ENCODE measurements around the gene METTL27.
A peak's percentile ranks its signal among the peaks of the same experiment; 100 is the strongest.
"Not testable (repeated sequence)": the region's sequence is repeated elsewhere in the genome, so short reads cannot be mapped to it uniquely, and the experiment has no call there.

The METTL27 gene

GRCh38 chr7:73869011-73869798 is 26.9 kb upstream of the METTL27 start:
- no peak for DNase-seq

DNA sequence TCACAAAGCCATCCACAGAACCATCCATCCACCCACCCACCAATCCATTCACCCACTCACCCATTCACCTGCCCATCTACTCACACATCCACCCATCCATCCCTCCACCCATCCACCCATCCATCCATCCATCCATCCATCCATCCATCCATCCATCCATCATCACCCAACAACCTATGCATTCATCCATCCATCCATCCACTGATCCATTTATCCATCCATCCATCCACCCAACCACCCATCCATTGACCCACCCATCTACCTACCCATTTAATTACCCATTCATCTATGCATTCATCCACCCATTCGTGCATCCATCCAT is 24.1 kb upstream of the METTL27 start:
- DNase-seq, result no peak

DNA sequence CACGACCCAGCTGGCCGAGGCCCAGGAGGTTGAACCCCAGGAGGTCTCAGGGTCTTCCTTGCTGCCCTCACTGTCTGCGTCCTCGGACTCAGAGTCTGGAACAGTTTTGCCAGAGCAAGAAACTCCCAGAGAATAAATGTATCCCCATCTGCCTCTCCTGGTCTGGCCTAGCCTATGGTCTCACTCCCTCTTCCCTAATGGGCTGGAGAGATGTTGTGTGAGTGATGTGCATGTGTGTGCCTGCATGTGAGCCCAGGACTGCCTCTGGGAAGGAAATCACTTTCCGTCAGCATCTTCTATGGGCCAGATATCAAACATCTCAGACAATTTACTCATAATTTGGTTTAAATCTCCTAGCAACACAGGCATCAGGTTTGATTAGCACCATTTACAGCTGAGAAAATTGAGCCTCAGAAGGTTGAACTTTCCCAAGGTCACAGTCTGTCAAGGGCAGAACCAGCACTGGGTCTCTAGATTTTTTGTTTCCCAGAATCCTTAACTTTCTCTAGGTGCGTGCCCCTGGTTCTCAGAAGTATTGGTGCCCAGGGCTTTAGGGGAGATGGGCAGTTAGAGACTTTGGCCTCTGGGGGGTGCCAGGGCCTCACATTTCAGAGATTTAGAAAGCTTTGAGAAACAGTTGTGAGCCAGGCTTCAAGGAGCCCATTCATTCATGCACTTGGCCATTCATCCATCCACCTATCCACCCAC is 23.6 kb upstream of the METTL27 start:
- no peak for DNase-seq

GRCh38 chr7:73864981-73865711 is 22.8 kb upstream of the METTL27 start:
- DNase-seq, result no peak

DNA sequence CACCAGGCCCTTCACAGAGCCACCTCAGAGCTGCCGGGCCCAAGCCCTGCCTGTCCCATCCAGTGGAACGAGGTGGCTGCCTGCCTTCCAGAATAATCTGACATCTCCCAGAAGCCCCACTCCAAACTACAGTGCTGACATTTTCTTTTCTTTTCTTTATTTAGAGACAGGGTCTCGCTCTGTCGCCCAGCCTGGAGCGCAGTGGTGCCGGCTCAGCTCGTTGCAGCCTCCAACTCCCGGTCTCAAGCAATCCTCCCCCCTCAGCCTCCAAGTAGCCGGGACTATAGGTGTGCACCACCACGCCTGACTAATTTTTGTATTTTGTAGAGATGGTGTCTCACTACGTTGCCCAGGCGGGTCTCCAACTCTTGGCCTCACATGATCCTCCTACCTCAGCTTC is 19.0 kb upstream of the METTL27 start:
- DNase-seq, result no peak

GRCh38 chr7:73860859-73861258 is 18.5 kb upstream of the METTL27 start, which contains the start of gene TMEM270:
Gene TMEM270, plus strand, starts transcription at chr7:73861159. Its CDS starts 36 bp downstream, at chr7:73861195.
- no peak for DNase-seq

DNA sequence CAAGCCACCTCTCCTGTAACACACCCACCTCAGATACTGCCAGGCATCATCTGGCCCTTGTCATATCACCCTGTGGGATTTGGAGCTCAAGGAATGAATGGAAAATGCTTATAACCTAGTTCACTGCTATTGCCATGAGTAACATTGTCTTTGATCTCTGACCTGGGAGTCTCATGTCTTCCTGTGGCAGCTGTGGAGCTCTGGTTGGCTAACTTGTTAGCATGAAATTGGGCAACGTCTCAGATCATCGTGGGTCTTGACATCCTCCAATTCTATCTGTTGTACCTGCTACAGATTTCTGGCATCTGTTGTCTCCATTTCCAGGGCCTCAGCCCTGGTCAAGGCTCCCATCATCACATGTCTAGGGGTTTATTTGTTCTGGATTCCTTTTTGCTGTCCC is 16.5 kb upstream of the METTL27 start:
- no peak for DNase-seq

GRCh38 chr7:73856941-73857340 is 14.6 kb upstream of the METTL27 start:
- DNase-seq, result no peak

GRCh38 chr7:73852500-73852899 is 10.2 kb upstream of the METTL27 start:
- DNase-seq, result no peak

- DNase-seq, result peak; percentile 12
Measured at GRCh38 chr7:73851410-73852338, 9.4 kb upstream of the METTL27 start.

DNA sequence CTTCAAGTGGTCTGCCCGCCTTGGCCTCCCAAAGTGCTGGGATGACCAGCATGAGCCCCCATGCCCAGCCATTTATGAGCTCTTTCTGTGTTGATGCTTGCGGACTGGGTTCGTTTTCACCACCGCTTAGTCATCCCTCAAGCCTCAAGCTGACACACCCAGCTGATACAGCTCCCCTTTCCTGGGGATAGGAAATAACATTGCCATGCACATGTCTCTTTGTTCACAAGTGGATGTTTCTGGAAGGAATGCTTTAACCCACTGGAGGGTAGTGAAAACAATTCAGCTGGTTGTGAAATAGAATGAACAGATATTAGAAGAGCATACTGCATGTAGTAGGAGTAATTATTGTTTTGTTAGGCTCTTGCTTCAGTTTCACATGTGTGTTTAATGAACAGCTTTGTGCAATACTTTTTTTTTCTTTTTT is 8.5 kb upstream of the METTL27 start:
- no peak for DNase-seq

- DNase-seq, result no peak
Measured at GRCh38 chr7:73847941-73848723, 5.8 kb upstream of the METTL27 start.

GRCh38 chr7:73845701-73846195 is 3.4 kb upstream of the METTL27 start:
- not testable (repeated sequence) for DNase-seq

DNA sequence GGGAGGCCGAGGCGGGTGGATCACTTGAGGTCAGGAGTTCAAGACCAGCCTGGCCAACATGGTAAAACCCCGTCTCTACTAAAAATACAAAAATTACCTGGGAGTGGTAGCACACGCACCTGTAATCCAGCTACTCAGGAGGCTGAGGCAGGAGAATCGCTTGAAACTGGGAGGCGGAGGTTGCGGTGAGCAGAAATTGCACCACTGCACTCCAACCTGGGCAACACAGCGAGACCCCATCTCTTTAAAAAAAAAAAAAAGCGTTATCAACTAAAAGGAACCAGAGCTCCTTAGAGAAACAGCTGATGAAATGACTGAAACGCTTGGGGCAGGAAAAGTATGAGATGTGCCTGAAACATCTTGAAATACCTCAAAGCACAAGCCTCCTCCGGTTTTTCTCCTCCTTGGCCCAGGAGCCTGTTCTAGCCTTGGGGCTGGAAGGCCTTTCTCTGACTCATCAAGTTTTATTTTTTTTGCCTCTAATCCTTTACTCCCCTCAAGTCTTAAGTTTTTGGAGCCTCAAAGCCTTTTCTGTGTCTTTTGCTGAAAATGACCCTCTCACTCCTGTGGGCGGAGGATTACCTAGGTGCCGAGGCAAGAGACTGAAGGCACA is 2.6 kb upstream of the METTL27 start:
- no peak for DNase-seq

DNA sequence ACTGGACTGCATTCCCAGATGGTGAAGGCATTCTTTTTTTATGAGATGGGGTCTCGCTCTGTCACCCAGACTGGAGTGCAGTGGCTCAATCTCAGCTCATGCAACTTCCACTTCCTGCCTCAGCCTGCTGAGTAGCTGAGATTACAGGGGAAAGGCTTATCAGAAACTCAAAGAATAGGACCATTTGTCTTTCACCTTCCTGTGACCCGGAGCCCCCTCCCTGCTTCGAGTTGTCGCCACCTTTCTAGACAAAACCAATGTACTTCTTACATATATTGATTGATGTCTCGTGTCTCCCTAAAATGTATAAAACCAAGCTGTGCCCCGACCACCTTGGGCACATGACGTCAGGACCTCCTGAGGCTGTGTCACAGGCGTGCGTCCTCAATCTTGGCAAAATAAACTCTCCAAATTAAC is 1.8 kb upstream of the METTL27 start:
- no peak for DNase-seq

- no peak for DNase-seq
Measured at GRCh38 chr7:73841689-73842066, 638 bp downstream of the METTL27 start.

- DNase-seq, result no peak
Measured at GRCh38 chr7:73840715-73841379, 1.5 kb downstream of the METTL27 start.

GRCh38 chr7:73839743-73840714 is 2.3 kb downstream of the METTL27 start:
- no peak for DNase-seq

GRCh38 chr7:73839290-73839689 is 3.0 kb downstream of the METTL27 start:
- DNase-seq, result no peak

Measured in central memory CD4-positive, alpha-beta T cell (primary cell).